ENCODE measurements around the gene ARPC1B. TPM values are rescaled to one million over a fixed set of nuclear protein-coding genes. Genes with fewer than 3 reads are reported as not detected.
A peak's percentile ranks its signal among the peaks of the same experiment; 100 is the strongest.

ARPC1B gene
- total and polyA plus RNA-seq, 9 of the 15 experiments (the other 6 are each of a cell fraction or from before 2014, with no cell fraction given), result 6.7 to 357 (median 211) TPM

GRCh38 chr7:99374111-99375064, at the start of gene ARPC1B (continued):
- TF ChIP-seq STAT5B (CRISPR knock-in tag; IDR thresholded peaks at IDR 0.05), result no peak
- no peak for TF ChIP-seq ZBTB49 (CRISPR knock-in tag; IDR thresholded peaks at IDR 0.05; ENCODE audit: borderline replicate concordance)
- TF ChIP-seq MBD1 (CRISPR knock-in tag; IDR thresholded peaks at IDR 0.05), result no peak
- TF ChIP-seq ZNF184 (CRISPR knock-in tag; IDR thresholded peaks at IDR 0.05), result no peak
- TF ChIP-seq HMGN3 (IDR thresholded peaks at IDR 0.05; ENCODE audit: borderline replicate concordance, extremely low read depth, insufficient read length, low read depth, low read length), result peak; percentile 84
- no peak for TF ChIP-seq OTX1 (CRISPR knock-in tag; IDR thresholded peaks at IDR 0.05)
- TF ChIP-seq THRA (IDR thresholded peaks at IDR 0.05), result no peak
- TF ChIP-seq KAT7 (CRISPR knock-in tag; IDR thresholded peaks at IDR 0.05; ENCODE audit: borderline replicate concordance), result peak; percentile 90; the same call in 1 of the 2 replicates
- TF ChIP-seq CREBBP (IDR thresholded peaks at IDR 0.05; ENCODE audit: low read depth, low read length), result no peak
- TF ChIP-seq CHD1 (IDR thresholded peaks at IDR 0.05; ENCODE audit: low read length), result peak; percentile 71
- TF ChIP-seq GATAD2A (IDR thresholded peaks at IDR 0.05), result no peak
- no peak for TF ChIP-seq ZNF398 (CRISPR knock-in tag; IDR thresholded peaks at IDR 0.05)
- no peak; the same call in 1 of the 2 replicates for TF ChIP-seq ILF3 (IDR thresholded peaks at IDR 0.05; ENCODE audit: borderline replicate concordance)
- 0 out of 2 replicates have a peak, but pooled peaks have one; percentile 24 for TF ChIP-seq MXI1 (IDR thresholded peaks at IDR 0.05; ENCODE audit: low read depth, low read length)
- peak; percentile 67; the same call in 1 of the 2 replicates for TF ChIP-seq POLR2AphosphoS2 (IDR thresholded peaks at IDR 0.05; ENCODE audit: low read length)
- no peak for TF ChIP-seq ZNF124 (CRISPR knock-in tag; IDR thresholded peaks at IDR 0.05)
- 0 out of 2 replicates have a peak, but pooled peaks have one; percentile 29 for TF ChIP-seq ZNF766 (CRISPR knock-in tag; conservative IDR thresholded peaks at IDR 0.05)
- TF ChIP-seq ZNF263 (CRISPR knock-in tag; IDR thresholded peaks at IDR 0.05; ENCODE audit: borderline replicate concordance), result no peak
- TF ChIP-seq U2AF1 (optimal IDR thresholded peaks at IDR 0.05; ENCODE audit: low read depth, low read length), result peak; percentile 71
- TF ChIP-seq ZNF695 (CRISPR knock-in tag; IDR thresholded peaks at IDR 0.05), result no peak

Data from K562 (cell line).